SK-N-SH (cell line): ENCODE measurements around the gene CYP26A1. TPM values are rescaled to one million over a fixed set of nuclear protein-coding genes. Genes with fewer than 3 reads are reported as not detected.

ENCODE experiments used
- CTCF ChIA-PET: fragments of 300-600, 350-600 bp; formaldehyde crosslinking; extraction: SDS; loops from one replicate; lab custom pipeline; 2021; lab: Yijun Ruan, JAX
- POLR2A ChIA-PET: fragments of 350-600 bp; sonication (Branson Sonifier 250); formaldehyde crosslinking; extraction: SDS; loops from one replicate; lab custom pipeline; 2020; ENCODE audit warnings: antibody characterized with exemption, inconsistent platforms; lab: Yijun Ruan, JAX
- DNase-seq: peaks from one replicate; pipeline ENCODE4 v3.0.0; 2012
- H2AFZ ChIP-seq: fragments of 200-600 bp; sonication (generic); 2 replicates; pipeline ENCODE4 v1.8.1; 2016; ENCODE audit warnings: antibody characterized with exemption, mild to moderate bottlenecking, low read depth
- H3F3A ChIP-seq: fragments of 200-600 bp; sonication (generic); replicated peaks from 2 replicates; pipeline ENCODE3; 2016; ENCODE audit warnings: antibody characterized with exemption, mild to moderate bottlenecking; ENCODE audit not compliant: insufficient read depth
- H3K27ac ChIP-seq, 2 experiments: fragments of 200-500 bp in 1 of 2; fragments of 200-600 bp in 1 of 2; sonication (Bioruptor generic) in 1 of 2; sonication (generic), shearing (Covaris generic) in 1 of 2; 2 replicates each; pipeline versions ENCODE4 v1.5.1 to v1.6.1; 2014 to 2016; ENCODE audit warnings: low read depth in 2 of 2, inconsistent platforms in 1 of 2, low read length in 1 of 2, mild to moderate bottlenecking in 1 of 2, mixed read lengths in 1 of 2
- H3K27me3 ChIP-seq: fragments of 200-600 bp; sonication (generic), shearing (Covaris generic); 2 replicates; pipeline ENCODE4 v1.6.1; 2016; ENCODE audit warnings: mixed run types; ENCODE audit not compliant: insufficient read depth
- H3K36me3 ChIP-seq, 2 experiments: fragments of 200-500 bp in 1 of 2; fragments of 200-600 bp in 1 of 2; sonication (Bioruptor generic) in 1 of 2; sonication (generic) in 1 of 2; replicated peaks in 1 of 2; 2 replicates each; pipeline versions ENCODE3 to v1.5.1; 2014 to 2016; ENCODE audit warnings: low read length in 1 of 2, mild to moderate bottlenecking in 1 of 2; ENCODE audit not compliant: insufficient read depth in 2 of 2, control insufficient read depth in 1 of 2
- H3K4me1 ChIP-seq, 2 experiments: fragments of 200-500 bp in 1 of 2; fragments of 200-600 bp in 1 of 2; sonication (Bioruptor generic) in 1 of 2; sonication (generic), shearing (Covaris generic) in 1 of 2; 2 replicates each; pipeline versions ENCODE4 v1.5.1 to v1.6.1; 2014 to 2016; ENCODE audit warnings: low read depth in 1 of 2, low read length in 1 of 2, mixed run types in 1 of 2; ENCODE audit not compliant: insufficient read depth in 2 of 2, control insufficient read depth in 1 of 2
- H3K4me2 ChIP-seq: fragments of 200-600 bp; sonication (generic), shearing (Covaris generic); 2 replicates; pipeline ENCODE4 v1.6.1; 2017; ENCODE audit warnings: mixed run types
- H3K4me3 ChIP-seq, 2 experiments: fragments of 200-500 bp in 1 of 2; fragments of 200-600 bp in 1 of 2; sonication (Bioruptor generic) in 1 of 2; sonication (generic), shearing (Covaris generic) in 1 of 2; 2 replicates each; pipeline versions ENCODE4 v1.5.1 to v1.8.1; 2014 to 2016; ENCODE audit warnings: low read depth in 2 of 2, inconsistent platforms in 1 of 2, low read length in 1 of 2, mild to moderate bottlenecking in 1 of 2, mixed read lengths in 1 of 2, moderate library complexity in 1 of 2
- H3K79me2 ChIP-seq: fragments of 200-600 bp; sonication (generic); 2 replicates; pipeline ENCODE4 v1.8.1; 2017; ENCODE audit warnings: mild to moderate bottlenecking; ENCODE audit not compliant: insufficient read depth
- H3K9ac ChIP-seq: fragments of 200-600 bp; sonication (generic); 2 replicates; pipeline ENCODE4 v1.6.1; 2017; ENCODE audit warnings: mixed run types
- H3K9me2 ChIP-seq: fragments of 200-600 bp; sonication (generic); 2 replicates; pipeline ENCODE4 v1.6.1; 2017; ENCODE audit warnings: mixed run types
- H3K9me3 ChIP-seq: fragments of 200-600 bp; sonication (generic); 2 replicates; pipeline ENCODE4 v1.6.1; 2017; ENCODE audit warnings: mixed run types, mild to moderate bottlenecking, moderate library complexity
- H4K20me1 ChIP-seq: fragments of 200-600 bp; sonication (generic); 2 replicates; pipeline ENCODE4 v1.6.1; 2017; ENCODE audit warnings: mild to moderate bottlenecking, mixed run types; ENCODE audit not compliant: insufficient read depth
- CHD2 ChIP-seq: fragments of 150-350 bp; IDR thresholded peaks from 2 replicates; pipeline ENCODE4 v1.6.1; 2018; ENCODE audit warnings: low read length; ENCODE audit not compliant: partially characterized antibody
- ELF1 ChIP-seq: IDR thresholded peaks from 2 replicates; pipeline ENCODE4 v1.4.0; 2012
- EP300 ChIP-seq, 2 experiments: IDR thresholded peaks; 2 replicates each; pipeline versions ENCODE4 v1.4.0 to v1.6.1; 2012; ENCODE audit warnings: borderline replicate concordance in 1 of 2, low read depth in 1 of 2, low read length in 1 of 2
- EZH2phosphoT487 ChIP-seq: fragments of 200-600 bp; sonication (generic); IDR thresholded peaks from 2 replicates; pipeline ENCODE4 v1.6.1; 2017; ENCODE audit warnings: low read depth, mixed run types, mild to moderate bottlenecking, antibody characterized with exemption, moderate library complexity, borderline replicate concordance
- FOSL2 ChIP-seq: IDR thresholded peaks from 2 replicates; pipeline ENCODE4 v1.4.0; 2012; ENCODE audit warnings: low read depth, mild to moderate bottlenecking, moderate library complexity, borderline replicate concordance
- GABPA ChIP-seq: IDR thresholded peaks from 2 replicates; pipeline ENCODE4 v1.4.0; 2012; ENCODE audit warnings: low read depth, mild to moderate bottlenecking
- GATA2 ChIP-seq: sonication (generic); formaldehyde crosslinking; IDR thresholded peaks from 2 replicates; pipeline ENCODE4 v1.5.0; 2020; ENCODE audit warnings: mild to moderate bottlenecking, missing genetic modification reagents
- JUND ChIP-seq: IDR thresholded peaks from 2 replicates; pipeline ENCODE4 v1.4.0; 2012
- MXI1 ChIP-seq: IDR thresholded peaks from 2 replicates; pipeline ENCODE4 v1.6.1; 2012; ENCODE audit warnings: mild to moderate bottlenecking, low read depth, low read length, improper control_type of control experiment
- NFIC ChIP-seq: IDR thresholded peaks from 2 replicates; pipeline ENCODE4 v1.4.0; 2012; ENCODE audit warnings: borderline replicate concordance
- POLR2AphosphoS5 ChIP-seq: IDR thresholded peaks from 2 replicates; pipeline ENCODE4 v1.6.1; 2012; ENCODE audit warnings: low read depth, low read length
- RAD21 ChIP-seq: IDR thresholded peaks from 2 replicates; pipeline ENCODE4 v1.6.1; 2012; ENCODE audit warnings: mild to moderate bottlenecking, low read length
- SMC3 ChIP-seq: IDR thresholded peaks from 2 replicates; pipeline ENCODE4 v1.6.1; 2012; ENCODE audit warnings: low read depth, low read length, improper control_type of control experiment
- TAF1 ChIP-seq: IDR thresholded peaks from 2 replicates; pipeline ENCODE4 v1.6.1; 2012; ENCODE audit warnings: low read depth, mild to moderate bottlenecking, low read length, moderate library complexity, borderline replicate concordance
- TCF12 ChIP-seq: IDR thresholded peaks from 2 replicates; pipeline ENCODE4 v1.4.0; 2012
- TEAD4 ChIP-seq: IDR thresholded peaks from 2 replicates; pipeline ENCODE4 v1.4.0; 2012; ENCODE audit warnings: mild to moderate bottlenecking, borderline replicate concordance; ENCODE audit not compliant: insufficient read depth
- USF2 ChIP-seq: fragments of 150-350 bp; IDR thresholded peaks from 2 replicates; pipeline ENCODE4 v1.6.1; 2017; ENCODE audit warnings: antibody characterized with exemption, low read length, low read depth, borderline replicate concordance
- YY1 ChIP-seq: IDR thresholded peaks from 2 replicates; pipeline ENCODE4 v1.4.0; 2012; ENCODE audit warnings: low read depth, mild to moderate bottlenecking
- WGBS: methylation state at CpG from one replicate; pipeline ENCODE4 v1.1.6; 2017; ENCODE audit warnings: low lambda C conversion rate; 5-methylcytosine and 5-hydroxymethylcytosine counted together
- polyA plus RNA-seq, 3 experiments: library from polyadenylated mRNA; depleted of rRNA; stranded (reverse); fragments of >200 nt; gene quantifications; 2 replicates each; pipeline ENCODE4 v1.2.3, GENCODE V29; 2012
- TF ChIP-seq, protein P1 (sequence below): fragments of 200-600 bp; sonication (generic); IDR thresholded peaks from 2 replicates; pipeline ENCODE4 v1.6.1; 2017; ENCODE audit warnings: antibody characterized with exemption, mild to moderate bottlenecking, moderate library complexity
- TF ChIP-seq, protein P2 (sequence below): IDR thresholded peaks from 2 replicates; pipeline ENCODE4 v1.4.0; 2012; ENCODE audit warnings: low read depth, borderline replicate concordance
- TF ChIP-seq, protein P3 (sequence below): IDR thresholded peaks from 2 replicates; pipeline ENCODE4 v1.4.0; 2012; ENCODE audit warnings: low read depth
- TF ChIP-seq, protein P4 (sequence below): IDR thresholded peaks from 2 replicates; pipeline ENCODE4; 2012

Gene CYP26A1
- polyA plus RNA-seq, 1 of the 3 experiments (the other 2 are of a cell fraction): not detected

GRCh38 chr10:93124580-93125318, 51.1 kb downstream of the CYP26A1 start (continued):
- TF ChIP-seq USF2: no peak
- TF ChIP-seq NFIC: no peak
- TF ChIP-seq, protein P1, sequence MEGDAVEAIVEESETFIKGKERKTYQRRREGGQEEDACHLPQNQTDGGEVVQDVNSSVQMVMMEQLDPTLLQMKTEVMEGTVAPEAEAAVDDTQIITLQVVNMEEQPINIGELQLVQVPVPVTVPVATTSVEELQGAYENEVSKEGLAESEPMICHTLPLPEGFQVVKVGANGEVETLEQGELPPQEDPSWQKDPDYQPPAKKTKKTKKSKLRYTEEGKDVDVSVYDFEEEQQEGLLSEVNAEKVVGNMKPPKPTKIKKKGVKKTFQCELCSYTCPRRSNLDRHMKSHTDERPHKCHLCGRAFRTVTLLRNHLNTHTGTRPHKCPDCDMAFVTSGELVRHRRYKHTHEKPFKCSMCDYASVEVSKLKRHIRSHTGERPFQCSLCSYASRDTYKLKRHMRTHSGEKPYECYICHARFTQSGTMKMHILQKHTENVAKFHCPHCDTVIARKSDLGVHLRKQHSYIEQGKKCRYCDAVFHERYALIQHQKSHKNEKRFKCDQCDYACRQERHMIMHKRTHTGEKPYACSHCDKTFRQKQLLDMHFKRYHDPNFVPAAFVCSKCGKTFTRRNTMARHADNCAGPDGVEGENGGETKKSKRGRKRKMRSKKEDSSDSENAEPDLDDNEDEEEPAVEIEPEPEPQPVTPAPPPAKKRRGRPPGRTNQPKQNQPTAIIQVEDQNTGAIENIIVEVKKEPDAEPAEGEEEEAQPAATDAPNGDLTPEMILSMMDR: no peak
- TF ChIP-seq CHD2: no peak
- TF ChIP-seq ELF1: no peak
- no peak for TF ChIP-seq GABPA
- TF ChIP-seq YY1: no peak
- no peak for TF ChIP-seq MXI1

DNA sequence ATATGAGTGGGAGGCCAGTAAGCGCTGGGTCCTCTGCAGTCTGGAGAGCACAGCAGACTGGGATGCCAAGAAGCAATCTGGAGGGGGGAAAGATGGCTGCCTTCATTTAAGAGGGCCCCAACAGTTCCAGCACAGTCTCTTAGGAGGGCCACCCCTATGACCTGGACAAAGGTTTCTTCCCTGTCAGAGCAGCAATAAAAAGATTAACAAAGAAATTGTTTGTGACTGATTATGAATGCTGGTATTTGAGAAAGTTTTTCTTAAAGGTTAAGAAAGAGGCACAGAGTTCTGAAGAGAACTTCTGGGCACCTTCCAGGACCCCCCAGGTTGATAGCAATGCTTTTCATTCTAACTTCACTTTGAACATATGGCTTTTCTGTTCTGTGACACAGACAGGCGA, 52.3 kb downstream of the CYP26A1 start:
- Histone ChIP-seq H3K27me3 (no peaks in the 10 kb centered on the region; the same call in 1 of the 2 replicates), H3K4me3 (no peak overlapping the region), H3K9ac (no peak overlapping the region), H4K20me1 (no peaks in the 10 kb centered on the region), H3K27ac (no peak overlapping the region), H3K4me2 (no peak overlapping the region), H3K36me3 (no peaks in the 10 kb centered on the region), H3K4me1 (no peaks in the 10 kb centered on the region), H2AFZ (no peak overlapping the region), H3K9me2 (no peaks in the 10 kb centered on the region), H3K79me2 (no peaks in the 10 kb centered on the region), H3K9me3 (0 out of 2 replicates have a peak, but pooled peaks cover 4% of the 10 kb centered on the region), H3F3A (no peaks in the 10 kb centered on the region)
- WGBS: 14% methylated on average over 2 of the region's 2 CpGs
- no peak for DNase-seq
- CTCF ChIA-PET: interaction anchor here (0.6 to 1.5 kb wide), 4 partner anchors 10 to 134 kb away, joined by 3 to 8 read pairs (median 3); no protein-coding TSS in a partner anchor
- POLR2A ChIA-PET: no interaction called here
- no peak for TF ChIP-seq YY1
- TF ChIP-seq EZH2phosphoT487: no peak
- no peak for TF ChIP-seq RAD21
- TF ChIP-seq, protein P2, sequence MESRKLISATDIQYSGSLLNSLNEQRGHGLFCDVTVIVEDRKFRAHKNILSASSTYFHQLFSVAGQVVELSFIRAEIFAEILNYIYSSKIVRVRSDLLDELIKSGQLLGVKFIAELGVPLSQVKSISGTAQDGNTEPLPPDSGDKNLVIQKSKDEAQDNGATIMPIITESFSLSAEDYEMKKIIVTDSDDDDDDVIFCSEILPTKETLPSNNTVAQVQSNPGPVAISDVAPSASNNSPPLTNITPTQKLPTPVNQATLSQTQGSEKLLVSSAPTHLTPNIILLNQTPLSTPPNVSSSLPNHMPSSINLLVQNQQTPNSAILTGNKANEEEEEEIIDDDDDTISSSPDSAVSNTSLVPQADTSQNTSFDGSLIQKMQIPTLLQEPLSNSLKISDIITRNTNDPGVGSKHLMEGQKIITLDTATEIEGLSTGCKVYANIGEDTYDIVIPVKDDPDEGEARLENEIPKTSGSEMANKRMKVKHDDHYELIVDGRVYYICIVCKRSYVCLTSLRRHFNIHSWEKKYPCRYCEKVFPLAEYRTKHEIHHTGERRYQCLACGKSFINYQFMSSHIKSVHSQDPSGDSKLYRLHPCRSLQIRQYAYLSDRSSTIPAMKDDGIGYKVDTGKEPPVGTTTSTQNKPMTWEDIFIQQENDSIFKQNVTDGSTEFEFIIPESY: no peak
- TF ChIP-seq, protein P3, sequence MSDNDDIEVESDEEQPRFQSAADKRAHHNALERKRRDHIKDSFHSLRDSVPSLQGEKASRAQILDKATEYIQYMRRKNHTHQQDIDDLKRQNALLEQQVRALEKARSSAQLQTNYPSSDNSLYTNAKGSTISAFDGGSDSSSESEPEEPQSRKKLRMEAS: no peak
- no peak for TF ChIP-seq TEAD4
- TF ChIP-seq TAF1: no peak
- TF ChIP-seq POLR2AphosphoS5: no peak
- TF ChIP-seq, protein P4, sequence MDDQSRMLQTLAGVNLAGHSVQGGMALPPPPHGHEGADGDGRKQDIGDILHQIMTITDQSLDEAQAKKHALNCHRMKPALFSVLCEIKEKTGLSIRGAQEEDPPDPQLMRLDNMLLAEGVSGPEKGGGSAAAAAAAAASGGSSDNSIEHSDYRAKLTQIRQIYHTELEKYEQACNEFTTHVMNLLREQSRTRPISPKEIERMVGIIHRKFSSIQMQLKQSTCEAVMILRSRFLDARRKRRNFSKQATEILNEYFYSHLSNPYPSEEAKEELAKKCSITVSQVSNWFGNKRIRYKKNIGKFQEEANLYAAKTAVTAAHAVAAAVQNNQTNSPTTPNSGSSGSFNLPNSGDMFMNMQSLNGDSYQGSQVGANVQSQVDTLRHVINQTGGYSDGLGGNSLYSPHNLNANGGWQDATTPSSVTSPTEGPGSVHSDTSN: no peak
- no peak for TF ChIP-seq FOSL2
- TF ChIP-seq SMC3: no peak
- TF ChIP-seq TCF12: no peak
- no peak for TF ChIP-seq EP300 (IDR thresholded peaks at IDR 0.05; ENCODE audit: borderline replicate concordance in 1 of 2, low read depth in 1 of 2, low read length in 1 of 2)
- TF ChIP-seq, protein P1: no peak
- no peak for TF ChIP-seq NFIC
- TF ChIP-seq GATA2 (CRISPR knock-in tag): no peak
- no peak for TF ChIP-seq JUND
